SK-N-SH treated with all-trans-retinoic acid at 6 μM for 48 hours (cell line): Measurements from ENCODE around the gene KCNH1.

Experiments used
- ARNTL ChIP-seq: fragments of 450-650 bp; formaldehyde crosslinking; IDR thresholded peaks from 2 replicates; pipeline ENCODE4 v1.5.0; 2020; ENCODE audit warnings: low read depth, mild to moderate bottlenecking, moderate library complexity, borderline replicate concordance
- BACH2 ChIP-seq: fragments of 250-450 bp; sonication (Bioruptor Pico); IDR thresholded peaks from 2 replicates; pipeline ENCODE4 v1.9.0; 2021; ENCODE audit warnings: mild to moderate bottlenecking, borderline replicate concordance
- CSDC2 ChIP-seq: fragments of 250-450 bp; sonication (Bioruptor Pico); IDR thresholded peaks from 2 replicates; pipeline ENCODE4 v1.5.0; 2020; ENCODE audit warnings: mild to moderate bottlenecking, moderate library complexity
- CSRNP3 ChIP-seq: fragments of 250-450 bp; sonication (Bioruptor Pico); IDR thresholded peaks from 2 replicates; pipeline ENCODE4 v1.5.1; 2021; ENCODE audit warnings: mild to moderate bottlenecking, moderate library complexity
- ISL1 ChIP-seq: fragments of 250-450 bp; sonication (Bioruptor Pico); IDR thresholded peaks from 2 replicates; pipeline ENCODE4 v2.1.2; 2022; ENCODE audit warnings: mild to moderate bottlenecking, moderate library complexity
- POU6F1 ChIP-seq: fragments of 250-450 bp; sonication (Bioruptor Pico); IDR thresholded peaks from 2 replicates; pipeline ENCODE4 v1.8.0; 2021; ENCODE audit warnings: low read depth, mild to moderate bottlenecking, moderate library complexity, borderline replicate concordance
- PPARA ChIP-seq: fragments of 250-450 bp; sonication (Bioruptor Pico); IDR thresholded peaks from 2 replicates; pipeline ENCODE4 v1.5.0; 2020; ENCODE audit warnings: mild to moderate bottlenecking, borderline replicate concordance
- RARB ChIP-seq: fragments of 250-450 bp; sonication (Bioruptor Pico); IDR thresholded peaks from 2 replicates; pipeline ENCODE4 v1.8.0; 2021; ENCODE audit warnings: mild to moderate bottlenecking, moderate library complexity
- SNAI2 ChIP-seq: fragments of 250-450 bp; sonication (Bioruptor Pico); IDR thresholded peaks from 2 replicates; pipeline ENCODE4 v1.5.0; 2020; ENCODE audit warnings: mild to moderate bottlenecking, moderate library complexity
- TCF4 ChIP-seq: fragments of 250-450 bp; sonication (Bioruptor Pico); IDR thresholded peaks from 2 replicates; pipeline ENCODE4 v1.8.0; 2021; ENCODE audit warnings: mild to moderate bottlenecking, moderate library complexity, borderline replicate concordance
- TSHZ2 ChIP-seq: fragments of 250-450 bp; sonication (Bioruptor Pico); IDR thresholded peaks from 2 replicates; pipeline ENCODE4 v1.5.0; 2020; ENCODE audit warnings: mild to moderate bottlenecking, moderate library complexity
- ZC3H10 ChIP-seq: fragments of 250-450 bp; sonication (Bioruptor Pico); IDR thresholded peaks from 2 replicates; pipeline ENCODE4 v1.5.1; 2021; ENCODE audit warnings: mild to moderate bottlenecking, moderate library complexity
- ZFP3 ChIP-seq: fragments of 250-450 bp; sonication (Bioruptor Pico); IDR thresholded peaks from 2 replicates; pipeline ENCODE4 v1.5.0; 2020; ENCODE audit warnings: mild to moderate bottlenecking, moderate library complexity
- ZNF70 ChIP-seq: fragments of 450-650 bp; formaldehyde crosslinking; IDR thresholded peaks from 2 replicates; pipeline ENCODE4 v1.5.0; 2020; ENCODE audit warnings: mild to moderate bottlenecking, moderate library complexity

- TF ChIP-seq TCF4 (CRISPR knock-in tag) (no peak), CSRNP3 (CRISPR knock-in tag) (no peak), ZFP3 (CRISPR knock-in tag) (no peak), PPARA (no peak), RARB (no peak), POU6F1 (CRISPR knock-in tag) (no peak), CSDC2 (no peak), ZNF70 (CRISPR knock-in tag) (no peak), ISL1 (CRISPR knock-in tag) (no peak), ARNTL (CRISPR knock-in tag) (no peak), SNAI2 (CRISPR knock-in tag) (no peak), TSHZ2 (CRISPR knock-in tag) (no peak), ZC3H10 (CRISPR knock-in tag) (no peak), BACH2 (CRISPR knock-in tag) (no peak)
Observed at GRCh38 chr1:210731193-210731592, 402.8 kb downstream of the KCNH1 start.
